Mammary epithelial cell (primary cell): ENCODE measurements around the gene PTPRM.

Experiments used
- CTCF ChIP-seq, 2 donors: IDR thresholded peaks in 1 of 2; conservative IDR thresholded peaks in 1 of 2; 2 replicates each; pipeline ENCODE4 v1.5.1; 2011 to 2012; ENCODE audit warnings: inconsistent platforms in 2 of 2, low read length in 2 of 2, mild to moderate bottlenecking in 2 of 2, control low read depth in 1 of 2, low read depth in 1 of 2; ENCODE audit not compliant: insufficient read depth in 1 of 2; ENCODE audit errors: extremely low read depth in 1 of 2
- EZH2 ChIP-seq: IDR thresholded peaks from 2 replicates; pipeline ENCODE4 v1.6.1; 2012; ENCODE audit warnings: low read length, inconsistent platforms, borderline replicate concordance

- no peak for TF ChIP-seq CTCF (conservative IDR thresholded peaks at IDR 0.05 in 1 of 2, IDR thresholded peaks at IDR 0.05 in 1 of 2; ENCODE audit: extremely low read depth in 1 of 2, insufficient read depth in 1 of 2, low read depth in 1 of 2, low read length in 2 of 2)
- TF ChIP-seq EZH2 = no peak
Measured at GRCh38 chr18:8176109-8176508, 609.0 kb downstream of the PTPRM start.
